Measurements from ENCODE around the gene EXOC2. TPM values are rescaled to one million over a fixed set of nuclear protein-coding genes. Genes with fewer than 3 reads are reported as not detected.
A peak's percentile ranks its signal among the peaks of the same experiment; 100 is the strongest.

EXOC2 gene, protein sequence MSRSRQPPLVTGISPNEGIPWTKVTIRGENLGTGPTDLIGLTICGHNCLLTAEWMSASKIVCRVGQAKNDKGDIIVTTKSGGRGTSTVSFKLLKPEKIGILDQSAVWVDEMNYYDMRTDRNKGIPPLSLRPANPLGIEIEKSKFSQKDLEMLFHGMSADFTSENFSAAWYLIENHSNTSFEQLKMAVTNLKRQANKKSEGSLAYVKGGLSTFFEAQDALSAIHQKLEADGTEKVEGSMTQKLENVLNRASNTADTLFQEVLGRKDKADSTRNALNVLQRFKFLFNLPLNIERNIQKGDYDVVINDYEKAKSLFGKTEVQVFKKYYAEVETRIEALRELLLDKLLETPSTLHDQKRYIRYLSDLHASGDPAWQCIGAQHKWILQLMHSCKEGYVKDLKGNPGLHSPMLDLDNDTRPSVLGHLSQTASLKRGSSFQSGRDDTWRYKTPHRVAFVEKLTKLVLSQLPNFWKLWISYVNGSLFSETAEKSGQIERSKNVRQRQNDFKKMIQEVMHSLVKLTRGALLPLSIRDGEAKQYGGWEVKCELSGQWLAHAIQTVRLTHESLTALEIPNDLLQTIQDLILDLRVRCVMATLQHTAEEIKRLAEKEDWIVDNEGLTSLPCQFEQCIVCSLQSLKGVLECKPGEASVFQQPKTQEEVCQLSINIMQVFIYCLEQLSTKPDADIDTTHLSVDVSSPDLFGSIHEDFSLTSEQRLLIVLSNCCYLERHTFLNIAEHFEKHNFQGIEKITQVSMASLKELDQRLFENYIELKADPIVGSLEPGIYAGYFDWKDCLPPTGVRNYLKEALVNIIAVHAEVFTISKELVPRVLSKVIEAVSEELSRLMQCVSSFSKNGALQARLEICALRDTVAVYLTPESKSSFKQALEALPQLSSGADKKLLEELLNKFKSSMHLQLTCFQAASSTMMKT
- 10 to 100 TPM in 3 of 4 donors, 1 to 10 TPM in 1; 7.6 to 22.5 (median 20.2) TPM for total RNA-seq

- no peaks in the 10 kb centered on the region for H3K9me3 ChIP-seq
- H3K27ac ChIP-seq = peak within 1 kb of the TSS; percentile 91 to 95 (median 94)
- peak; percentile 87 for DNase-seq
- H3K4me1 ChIP-seq = peaks cover 9 to 16% (median 12%) of the 10 kb centered on the region in 4 donors
- intact Hi-C loops (cut with DNase I; ENCODE audit: low total_unique reads) = no loop called here
- TF ChIP-seq EP300 (IDR thresholded peaks at IDR 0.05; ENCODE audit: low read depth) (no peak), POLR2AphosphoS5 (IDR thresholded peaks at IDR 0.05) (peak; percentile 86 to 90 (median 90)), POLR2A (IDR thresholded peaks at IDR 0.05) (peak; percentile 77)
- TF ChIP-seq, protein P1, sequence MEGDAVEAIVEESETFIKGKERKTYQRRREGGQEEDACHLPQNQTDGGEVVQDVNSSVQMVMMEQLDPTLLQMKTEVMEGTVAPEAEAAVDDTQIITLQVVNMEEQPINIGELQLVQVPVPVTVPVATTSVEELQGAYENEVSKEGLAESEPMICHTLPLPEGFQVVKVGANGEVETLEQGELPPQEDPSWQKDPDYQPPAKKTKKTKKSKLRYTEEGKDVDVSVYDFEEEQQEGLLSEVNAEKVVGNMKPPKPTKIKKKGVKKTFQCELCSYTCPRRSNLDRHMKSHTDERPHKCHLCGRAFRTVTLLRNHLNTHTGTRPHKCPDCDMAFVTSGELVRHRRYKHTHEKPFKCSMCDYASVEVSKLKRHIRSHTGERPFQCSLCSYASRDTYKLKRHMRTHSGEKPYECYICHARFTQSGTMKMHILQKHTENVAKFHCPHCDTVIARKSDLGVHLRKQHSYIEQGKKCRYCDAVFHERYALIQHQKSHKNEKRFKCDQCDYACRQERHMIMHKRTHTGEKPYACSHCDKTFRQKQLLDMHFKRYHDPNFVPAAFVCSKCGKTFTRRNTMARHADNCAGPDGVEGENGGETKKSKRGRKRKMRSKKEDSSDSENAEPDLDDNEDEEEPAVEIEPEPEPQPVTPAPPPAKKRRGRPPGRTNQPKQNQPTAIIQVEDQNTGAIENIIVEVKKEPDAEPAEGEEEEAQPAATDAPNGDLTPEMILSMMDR (IDR thresholded peaks at IDR 0.05) = no peak
- H3K4me3 ChIP-seq = peak within 1 kb of the TSS; percentile 87 to 99 (median 88)
- in situ Hi-C loops (cut with MboI; ENCODE audit: low pct_ligation_motif_present in 1 of 4, low pct_unique_long_range_greater_than_20kb in 1 of 4, low sequenced_read_pairs in 3 of 4) = no loop called here
- no peaks in the 10 kb centered on the region for H3K27me3 ChIP-seq
- WGBS, 2 donors (ENCODE audit: low coverage in 1 of 2) = 0 to 1% methylated on average over 4 to 54 of the region's 63 CpGs
- H3K36me3 ChIP-seq = no peaks in the 10 kb centered on the region
Observed at GRCh38 chr6:692858-693722, at the start of gene EXOC2. Gene EXOC2, minus strand, starts transcription at chr6:693139. Its CDS starts 55,321 bp downstream, at chr6:637818.

GRCh38 chr6:741410-742339 is 48.7 kb upstream of the EXOC2 start:
- no peaks in the 10 kb centered on the region for H3K9me3 ChIP-seq
- H3K4me1 ChIP-seq = no peaks in the 10 kb centered on the region
- H3K27ac ChIP-seq = no peak overlapping the region
- no peak overlapping the region for H3K4me3 ChIP-seq
- H3K36me3 ChIP-seq = no peaks in the 10 kb centered on the region
- no peak for DNase-seq
- H3K27me3 ChIP-seq = no peaks in the 10 kb centered on the region
- in situ Hi-C loops (cut with MboI; ENCODE audit: low pct_ligation_motif_present in 1 of 4, low pct_unique_long_range_greater_than_20kb in 1 of 4, low sequenced_read_pairs in 3 of 4) = no loop called here
- intact Hi-C loops (cut with DNase I; ENCODE audit: low total_unique reads) = no loop called here
- WGBS, 2 donors (ENCODE audit: low coverage in 1 of 2) = 91 to 100% methylated on average over 2 to 5 of the region's 5 CpGs
- TF ChIP-seq POLR2AphosphoS5 (IDR thresholded peaks at IDR 0.05) = no peak
- no peak for TF ChIP-seq EP300 (IDR thresholded peaks at IDR 0.05; ENCODE audit: low read depth)
- no peak for TF ChIP-seq POLR2A (IDR thresholded peaks at IDR 0.05)
- TF ChIP-seq, protein P1 (IDR thresholded peaks at IDR 0.05) = no peak

DNA sequence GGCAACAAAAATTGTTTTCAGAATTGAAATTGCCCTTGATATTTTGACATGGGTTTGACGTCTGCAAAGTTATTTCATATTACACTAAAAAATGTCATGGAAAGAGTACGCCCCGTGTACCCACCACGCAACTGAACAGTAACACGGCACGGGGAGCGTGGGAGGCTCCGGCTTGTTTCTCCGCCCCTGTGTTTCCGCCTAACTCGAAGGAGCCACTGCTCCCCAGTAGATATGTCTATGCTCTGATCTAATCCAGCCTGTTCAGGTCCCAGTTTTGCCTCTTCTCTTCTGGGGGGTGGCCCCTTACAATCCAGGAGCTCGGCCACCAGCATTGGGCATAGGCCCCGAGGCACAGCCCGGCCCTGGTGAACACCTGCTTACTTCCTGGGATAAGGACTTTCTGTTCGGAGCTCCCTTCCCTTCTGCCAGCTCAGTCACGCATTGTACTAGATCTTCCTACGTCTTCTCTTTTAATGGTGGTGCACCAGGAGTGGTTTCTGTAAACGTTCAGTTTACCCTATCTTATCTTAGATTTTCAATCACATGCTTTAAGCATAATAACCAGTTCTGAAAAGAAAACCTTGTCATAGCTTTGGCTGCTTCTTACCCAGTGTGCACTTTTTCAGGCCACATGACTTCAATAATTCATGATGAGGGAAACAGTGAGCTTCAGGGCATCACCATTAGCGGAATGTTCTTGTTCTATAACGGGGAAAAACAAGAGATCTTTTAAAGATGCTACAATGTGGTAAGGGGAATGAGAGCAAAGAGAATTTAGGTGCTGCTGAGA is 43.9 kb upstream of the EXOC2 start:
- Histone ChIP-seq H3K36me3 (no peaks in the 10 kb centered on the region), H3K9me3 (no peaks in the 10 kb centered on the region), H3K27ac (no peak overlapping the region), H3K4me1 (no peaks in the 10 kb centered on the region), H3K27me3 (no peaks in the 10 kb centered on the region), H3K4me3 (no peak overlapping the region)
- no peak for TF ChIP-seq EP300 (IDR thresholded peaks at IDR 0.05; ENCODE audit: low read depth)
- TF ChIP-seq POLR2AphosphoS5 (IDR thresholded peaks at IDR 0.05) = no peak
- no peak for TF ChIP-seq POLR2A (IDR thresholded peaks at IDR 0.05)
- TF ChIP-seq, protein P1 (IDR thresholded peaks at IDR 0.05) = no peak
- no peak for DNase-seq
- in situ Hi-C loops (cut with MboI; ENCODE audit: low pct_ligation_motif_present in 1 of 4, low pct_unique_long_range_greater_than_20kb in 1 of 4, low sequenced_read_pairs in 3 of 4) = no loop called here
- intact Hi-C loops (cut with DNase I; ENCODE audit: low total_unique reads) = no loop called here
- WGBS, 2 donors (ENCODE audit: low coverage in 1 of 2) = 88 to 92% methylated on average over 6 to 20 of the region's 20 CpGs

Measured in transverse colon (tissue), 4 donors.